SHP77 treated with DMSO at 0.1 percent for 48 hours (cell line): Measurements from ENCODE around the gene FAM107B.
"Not testable (repeated sequence)": the region's sequence is repeated elsewhere in the genome, so short reads cannot be mapped to it uniquely, and the experiment has no call there.

Source experiments
- DNase-seq: peaks from one replicate; lab custom pipeline; 2025; lab: John Stamatoyannopoulos, UW

Gene FAM107B

DNA sequence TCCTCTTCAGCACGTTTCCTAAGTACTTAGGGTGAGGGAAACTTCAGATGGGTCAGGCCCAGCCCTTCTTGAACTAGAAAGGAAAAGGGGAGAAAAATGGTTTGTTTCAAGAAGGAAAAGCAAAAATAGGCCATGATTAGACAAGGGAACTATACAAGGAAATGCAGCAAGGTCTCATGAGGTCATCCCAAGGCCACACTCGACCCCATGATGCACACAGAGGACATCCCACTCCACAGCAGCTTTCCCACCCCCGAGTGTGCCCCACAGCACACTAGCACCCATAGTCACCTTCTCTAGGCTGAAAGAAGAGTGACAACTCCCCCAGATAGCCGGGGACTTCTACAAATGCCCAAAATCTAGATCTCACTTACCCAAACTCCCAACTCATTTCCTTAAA, 173.4 kb downstream of the FAM107B start:
- no peak for DNase-seq

DNA sequence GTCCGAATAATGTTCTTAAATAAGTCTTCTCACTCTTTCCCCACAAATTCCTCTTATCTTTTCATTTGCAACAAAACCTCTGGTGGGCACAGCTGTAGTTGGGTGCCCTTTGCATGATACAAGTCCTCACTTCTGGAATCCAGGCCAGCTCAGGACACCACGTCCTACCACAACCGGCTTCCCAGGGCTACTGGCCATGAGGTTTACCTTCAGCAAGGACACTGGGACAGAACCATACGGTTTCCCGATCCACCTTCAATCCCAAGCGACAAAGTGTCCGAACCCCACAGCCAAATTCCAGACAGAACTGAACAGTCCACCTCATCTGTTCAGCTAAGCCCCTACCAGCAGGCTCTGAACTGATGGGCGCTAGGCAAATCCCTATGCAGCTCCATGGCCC, 174.6 kb downstream of the FAM107B start:
- DNase-seq: no peak

DNA sequence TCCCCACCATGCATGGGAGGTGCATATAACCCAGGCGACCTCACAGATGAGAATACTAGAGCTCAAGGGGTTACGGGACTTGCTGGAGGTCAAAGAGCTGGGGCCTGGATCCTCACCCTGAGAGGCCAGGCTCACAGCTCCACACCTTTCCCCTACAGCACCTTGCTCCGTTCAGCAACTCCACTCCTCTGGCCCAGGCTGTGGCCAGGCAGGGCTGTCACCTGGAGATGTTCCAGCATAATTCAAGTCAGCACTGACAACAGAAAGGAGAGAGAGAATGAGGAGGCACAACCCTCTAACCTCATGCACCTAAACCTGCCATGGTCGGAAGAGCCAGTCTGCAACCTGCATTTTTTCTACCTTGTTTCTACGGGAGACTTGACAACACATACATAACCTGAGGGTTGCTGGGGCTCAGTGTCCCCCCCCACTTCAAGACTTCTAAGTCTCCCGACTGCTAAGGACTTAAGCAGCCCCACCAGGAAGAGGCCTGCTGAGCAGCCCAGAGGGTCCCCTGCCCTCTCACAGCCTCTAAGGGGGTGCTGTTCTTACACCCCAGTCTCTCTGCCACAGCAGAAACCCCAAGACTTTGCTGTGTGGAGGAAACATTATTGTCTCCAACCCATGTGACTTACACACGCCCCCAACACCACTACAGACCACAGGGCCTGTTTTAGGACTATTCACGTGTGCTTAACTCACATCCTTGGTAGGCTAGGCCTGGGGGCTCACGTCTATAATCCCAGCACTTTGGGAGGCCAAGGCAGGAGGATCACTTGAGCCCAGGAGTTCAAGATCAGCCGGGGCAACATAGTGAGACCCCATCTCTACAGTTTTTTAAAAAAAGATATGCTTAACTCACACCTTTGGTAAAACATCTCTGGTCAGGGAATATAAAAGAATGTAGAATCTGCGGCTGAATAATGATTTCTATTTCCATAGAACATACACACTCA, 175.6 kb downstream of the FAM107B start:
- DNase-seq: no peak

DNA sequence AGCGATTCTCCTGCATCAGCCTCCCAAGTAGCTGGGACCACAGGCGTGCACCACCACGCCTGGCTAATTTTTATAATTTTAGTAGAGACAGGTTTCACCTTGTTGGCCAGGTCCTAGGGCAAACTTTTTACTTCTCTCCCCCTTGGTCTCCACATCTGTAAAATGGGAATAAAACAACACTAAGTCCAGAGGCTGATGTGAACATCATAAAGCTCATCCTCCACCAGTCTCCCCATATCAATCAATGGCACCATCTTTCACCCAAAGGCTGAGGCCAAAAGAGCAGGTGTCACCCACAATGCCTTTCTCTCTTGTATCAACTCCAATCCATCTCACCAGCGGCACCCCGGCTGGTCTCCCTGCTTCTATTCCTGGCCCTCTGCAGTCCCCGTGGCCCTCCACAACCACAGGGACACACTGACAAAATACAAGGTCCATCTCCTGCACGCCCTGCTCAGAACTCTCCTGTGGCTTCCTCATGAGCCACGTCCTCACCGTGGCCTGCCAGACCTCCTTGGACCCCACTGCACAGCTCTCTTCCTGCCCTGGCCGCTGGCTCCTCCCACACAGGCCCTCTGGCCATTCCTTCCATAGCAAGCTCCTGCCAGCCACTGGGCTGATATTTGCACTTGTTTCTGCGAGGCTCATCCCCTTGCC, 179.0 kb downstream of the FAM107B start:
- no peak for DNase-seq

DNA sequence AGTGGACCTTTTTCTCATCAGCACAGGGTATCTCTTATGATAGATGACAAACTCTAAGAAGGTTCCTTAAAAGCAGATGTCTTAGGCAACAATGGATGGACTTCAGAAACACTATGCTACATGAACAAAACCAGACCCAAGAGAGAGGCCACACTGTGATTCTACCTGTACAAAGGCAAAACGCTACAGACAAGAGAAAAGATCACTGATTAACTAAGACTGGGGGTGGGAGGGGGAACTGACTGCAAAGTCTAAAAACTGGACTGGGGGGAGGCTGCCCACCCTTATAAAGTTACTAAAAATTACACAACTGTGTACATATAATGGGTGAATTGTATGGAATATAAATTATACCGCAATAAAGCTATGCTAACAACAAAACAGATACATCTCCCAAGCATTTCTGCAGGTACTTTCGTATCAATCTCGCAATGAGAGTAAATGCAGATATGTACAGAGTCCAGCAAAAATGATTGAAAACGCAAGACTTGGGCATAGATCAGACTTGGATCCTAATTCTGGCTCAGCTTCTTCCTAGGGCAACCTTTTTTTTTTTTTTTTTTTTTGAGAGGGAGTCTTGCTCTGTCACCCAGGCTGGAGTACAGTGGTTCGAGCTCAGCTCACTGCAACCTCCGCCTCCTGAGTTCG, 179.7 kb downstream of the FAM107B start:
- DNase-seq: no peak

DNA sequence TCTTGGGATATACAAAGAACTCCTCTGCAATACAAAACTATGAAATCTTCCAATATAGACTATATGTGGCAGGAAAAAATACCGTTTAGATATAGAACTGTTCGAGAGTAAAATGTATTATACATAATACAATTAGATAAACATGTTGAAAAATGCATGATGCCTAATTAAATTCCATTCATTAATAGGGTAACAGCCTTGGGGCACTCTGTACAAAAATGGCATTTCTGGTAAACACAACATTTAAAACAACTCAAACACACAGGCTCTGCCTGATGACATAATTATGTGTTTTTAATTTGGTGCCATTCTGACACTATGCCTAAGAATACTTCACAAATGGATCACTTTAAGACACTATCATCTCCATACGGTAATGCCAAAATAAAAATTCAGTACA, 180.9 kb downstream of the FAM107B start:
- DNase-seq: no peak

DNA sequence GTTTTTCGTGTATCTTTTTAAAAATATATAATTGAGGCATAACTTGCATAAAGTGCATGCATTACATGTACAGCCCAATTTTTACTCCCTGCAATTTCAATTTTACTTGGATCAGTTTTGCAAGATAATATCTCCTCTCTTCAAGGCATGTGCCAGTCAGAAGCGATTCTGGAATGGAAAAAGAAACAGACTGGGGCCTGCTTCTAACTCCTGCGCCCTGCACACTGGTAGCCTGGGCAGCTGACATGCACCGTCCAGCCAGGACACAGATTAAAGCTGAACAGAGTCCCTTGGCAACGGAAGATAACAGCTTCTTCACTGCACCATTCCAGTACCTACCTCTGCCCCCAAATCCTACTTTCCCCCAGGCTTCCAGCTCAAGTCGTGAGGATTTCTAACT, 182.1 kb downstream of the FAM107B start:
- DNase-seq: no peak

DNA sequence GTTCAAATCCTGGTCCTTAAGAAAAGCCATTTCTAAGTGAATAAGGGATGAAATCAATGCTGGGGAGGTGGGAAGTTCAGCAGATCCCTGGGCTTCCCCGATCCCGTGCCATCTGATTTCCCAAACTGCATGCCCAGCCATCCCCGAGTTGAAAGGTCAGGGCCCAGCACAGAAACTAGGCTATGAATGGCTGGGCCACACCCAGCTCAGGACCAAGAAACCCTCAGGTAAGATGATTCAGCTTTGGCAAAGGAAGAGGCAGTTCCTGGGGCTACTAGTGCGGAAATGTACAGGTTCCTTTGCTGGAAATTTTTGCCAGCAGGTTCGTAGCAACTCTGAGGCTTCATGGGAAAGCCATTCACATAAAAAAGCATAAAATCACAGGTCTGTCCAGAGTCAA, 182.7 kb downstream of the FAM107B start:
- no peak for DNase-seq

DNA sequence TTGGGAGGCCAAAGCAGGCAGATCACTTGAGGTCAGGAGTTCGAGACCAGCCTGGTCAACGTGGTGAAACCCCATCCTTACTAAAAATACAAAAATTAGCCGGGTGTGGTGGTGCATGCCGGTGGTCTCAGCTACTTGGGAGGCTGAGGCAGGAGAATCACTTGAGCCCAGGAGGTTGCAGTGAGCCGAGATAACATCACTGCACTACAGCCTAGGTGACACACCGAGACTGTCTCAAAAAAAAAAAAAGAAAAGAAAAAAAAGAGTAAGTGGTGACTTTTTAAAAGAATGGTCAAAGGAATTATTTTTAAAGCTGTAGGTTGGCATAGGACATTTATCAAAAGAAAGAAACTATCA, 185.8 kb downstream of the FAM107B start:
- not testable (repeated sequence) for DNase-seq

DNA sequence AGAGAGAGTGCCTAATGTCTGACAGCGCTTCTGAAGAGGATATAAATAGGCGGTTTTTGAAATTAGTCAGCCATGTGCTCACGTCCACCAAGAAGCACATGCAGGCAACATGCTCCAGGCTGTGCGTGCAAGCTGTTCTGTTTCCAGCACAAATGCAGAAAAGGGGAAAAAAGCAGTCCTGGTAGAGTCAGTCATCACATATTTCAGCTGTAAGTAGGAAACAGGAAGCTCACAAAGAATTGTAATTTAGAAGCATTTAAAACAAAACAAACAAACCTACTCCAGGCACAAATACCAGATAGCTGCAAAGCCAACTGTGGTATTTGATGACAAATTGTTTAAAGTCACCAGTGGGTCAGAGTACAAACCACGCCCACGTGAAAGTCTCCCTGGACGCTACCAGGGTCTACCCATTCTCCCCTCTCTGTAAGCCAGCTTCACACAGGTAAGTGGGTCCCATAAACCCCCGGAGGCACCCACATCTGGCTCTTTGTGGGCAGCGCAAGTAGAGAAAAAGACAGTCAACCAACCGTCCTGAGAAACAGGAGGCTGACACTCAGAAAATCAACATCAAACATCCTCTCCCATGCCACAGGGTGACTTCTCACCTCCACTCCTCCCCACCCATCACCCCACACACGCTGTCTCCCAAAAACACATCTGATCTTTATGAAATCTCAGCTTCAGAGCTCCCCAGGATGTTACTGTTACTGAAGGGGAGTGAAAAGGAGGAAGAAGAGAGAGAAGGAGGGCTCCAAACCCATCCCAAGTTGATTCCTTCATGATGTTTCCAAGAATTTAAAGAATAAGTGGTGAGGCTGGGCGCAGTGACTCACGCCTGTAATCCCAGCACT, 186.4 kb downstream of the FAM107B start:
- no peak for DNase-seq

DNA sequence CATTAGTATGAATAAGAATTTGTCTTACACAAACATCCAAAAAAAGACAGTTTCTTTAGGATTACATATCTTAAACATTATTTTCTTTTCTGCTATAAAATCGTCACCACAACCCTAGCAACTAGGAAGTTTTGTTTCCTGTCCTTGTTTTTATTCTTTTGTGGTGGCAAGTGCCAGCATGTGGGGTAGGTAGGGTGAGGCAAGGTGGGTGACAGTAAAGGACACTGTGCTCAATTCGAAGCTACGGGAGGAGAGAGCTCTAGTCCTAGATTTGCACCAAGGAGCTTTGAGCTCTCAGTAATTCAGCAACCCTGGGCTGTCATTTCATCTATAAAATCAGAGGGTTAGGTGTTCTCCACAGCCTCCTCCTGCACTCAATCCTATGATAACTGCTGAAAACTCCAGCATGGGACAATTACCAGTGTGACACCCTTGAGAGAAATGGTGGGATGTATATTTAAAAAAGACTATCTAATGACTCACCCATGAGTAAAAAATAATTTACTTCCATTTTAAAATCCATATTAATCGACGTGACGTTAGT, 187.1 kb downstream of the FAM107B start:
- no peak for DNase-seq

DNA sequence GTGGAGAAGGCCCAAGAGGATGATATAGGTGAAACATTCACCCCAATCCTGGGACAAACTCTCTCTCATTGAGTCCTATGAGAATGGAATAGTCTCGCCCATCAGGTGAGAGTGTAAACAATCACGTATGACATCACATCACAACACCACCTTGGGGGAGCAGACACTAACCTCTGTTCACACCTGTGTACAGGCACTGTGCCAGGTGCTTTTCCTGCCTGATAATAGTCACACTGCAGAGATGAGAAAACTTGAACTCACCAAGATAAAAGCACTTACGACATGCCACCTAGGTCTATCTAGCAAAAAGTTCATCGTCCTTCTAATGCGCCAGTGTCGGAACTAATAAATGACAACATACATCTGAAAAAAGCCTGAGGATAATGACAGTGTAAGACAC, 187.8 kb downstream of the FAM107B start:
- DNase-seq: no peak

DNA sequence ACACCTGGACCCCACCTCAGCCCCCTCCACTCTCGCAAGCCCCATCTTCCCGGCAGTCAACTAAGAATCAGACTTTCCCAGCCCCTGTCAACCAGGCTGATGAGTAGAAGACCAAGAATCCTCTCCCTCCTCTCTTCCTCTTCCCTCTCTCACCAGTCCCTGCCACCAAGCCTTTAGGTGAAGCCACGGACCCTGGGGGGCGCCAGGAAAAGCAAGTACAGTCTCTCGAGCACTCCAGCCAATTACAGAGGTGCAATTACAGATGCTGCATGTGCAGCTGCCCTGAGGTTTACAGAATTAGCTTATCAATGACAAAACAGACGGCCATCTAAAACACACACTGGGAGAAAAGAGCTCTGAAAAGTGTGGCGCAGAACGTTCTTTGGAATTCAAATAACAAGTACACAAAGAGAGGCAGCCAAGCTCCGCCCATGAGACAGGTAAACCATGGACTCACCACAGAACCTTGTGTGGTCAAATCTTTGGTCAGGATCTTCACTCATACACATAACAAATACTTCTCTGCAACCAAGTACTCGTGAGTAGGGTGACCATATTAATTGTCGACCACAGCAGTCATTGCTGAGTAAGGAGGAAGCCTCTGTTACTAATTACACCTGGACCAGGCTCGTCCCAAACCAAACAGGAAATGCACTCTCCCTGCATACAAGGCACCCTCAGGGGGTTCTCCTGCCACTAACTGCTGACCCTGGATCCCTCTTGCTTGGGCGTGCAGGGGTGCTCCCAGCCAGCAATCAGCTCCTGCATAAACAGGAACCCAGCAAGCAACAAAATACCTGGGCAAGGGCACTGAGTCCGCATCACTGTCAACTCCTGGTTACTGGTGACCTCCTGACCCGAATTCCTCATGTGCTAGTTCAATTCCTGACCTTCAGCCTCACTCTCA, 189.2 kb downstream of the FAM107B start:
- DNase-seq: no peak

DNA sequence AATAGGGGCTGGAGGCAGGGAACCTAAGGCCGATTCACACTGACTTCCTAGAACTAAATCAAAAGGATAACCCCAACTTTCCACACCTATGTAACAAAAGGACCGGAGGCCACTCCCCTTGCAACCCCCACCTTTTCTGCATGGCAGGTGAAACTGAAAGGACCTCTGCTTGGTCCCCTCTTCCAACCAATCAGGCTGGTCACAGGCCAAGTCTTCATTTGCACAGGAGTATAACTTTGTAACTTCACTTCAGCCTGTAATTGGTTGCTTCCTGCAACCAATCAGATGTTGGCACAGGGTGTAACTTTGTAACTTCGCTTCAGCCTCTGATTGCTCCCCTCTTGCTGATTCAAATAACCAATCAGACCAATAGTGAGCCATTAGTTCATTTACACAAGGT, 190.0 kb downstream of the FAM107B start:
- no peak for DNase-seq

DNA sequence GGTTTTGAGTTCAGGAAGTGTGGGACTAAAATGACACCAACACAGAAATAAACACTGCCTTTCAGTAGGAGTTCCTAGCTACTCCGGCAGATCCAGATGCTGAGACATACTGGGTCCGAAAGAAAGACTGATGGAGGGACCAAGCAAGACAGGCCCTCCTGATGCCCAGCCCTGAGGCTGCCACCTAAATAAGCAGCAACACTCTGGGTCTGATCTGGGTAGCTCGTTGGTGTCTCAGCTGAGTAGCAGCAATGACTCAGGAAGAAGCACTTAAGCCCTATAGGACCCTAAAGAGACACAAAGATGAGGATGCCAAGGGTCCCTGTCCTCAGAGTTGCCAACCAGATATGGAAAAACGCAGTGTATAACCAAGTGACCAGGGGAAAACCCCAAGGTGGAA, 190.7 kb downstream of the FAM107B start:
- no peak for DNase-seq

DNA sequence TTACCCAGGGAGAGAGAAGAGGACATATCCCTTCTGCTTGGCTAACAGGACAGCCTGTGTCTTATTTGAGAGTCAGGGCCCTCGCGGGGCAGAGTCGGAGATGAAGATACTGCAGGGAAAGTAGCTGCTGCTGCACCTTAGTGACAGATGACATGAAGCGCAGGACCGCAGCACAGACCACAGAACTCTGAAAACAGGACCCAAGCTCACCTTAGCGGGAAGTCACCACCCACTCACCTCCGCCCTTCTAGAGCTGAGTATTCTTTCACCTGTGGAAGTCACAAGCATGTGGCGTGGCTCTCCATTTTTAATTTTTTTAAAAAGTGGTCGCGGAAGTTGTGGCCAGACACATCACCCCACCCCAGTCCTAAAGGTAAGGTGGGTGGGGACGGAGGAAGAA, 191.4 kb downstream of the FAM107B start:
- no peak for DNase-seq

DNA sequence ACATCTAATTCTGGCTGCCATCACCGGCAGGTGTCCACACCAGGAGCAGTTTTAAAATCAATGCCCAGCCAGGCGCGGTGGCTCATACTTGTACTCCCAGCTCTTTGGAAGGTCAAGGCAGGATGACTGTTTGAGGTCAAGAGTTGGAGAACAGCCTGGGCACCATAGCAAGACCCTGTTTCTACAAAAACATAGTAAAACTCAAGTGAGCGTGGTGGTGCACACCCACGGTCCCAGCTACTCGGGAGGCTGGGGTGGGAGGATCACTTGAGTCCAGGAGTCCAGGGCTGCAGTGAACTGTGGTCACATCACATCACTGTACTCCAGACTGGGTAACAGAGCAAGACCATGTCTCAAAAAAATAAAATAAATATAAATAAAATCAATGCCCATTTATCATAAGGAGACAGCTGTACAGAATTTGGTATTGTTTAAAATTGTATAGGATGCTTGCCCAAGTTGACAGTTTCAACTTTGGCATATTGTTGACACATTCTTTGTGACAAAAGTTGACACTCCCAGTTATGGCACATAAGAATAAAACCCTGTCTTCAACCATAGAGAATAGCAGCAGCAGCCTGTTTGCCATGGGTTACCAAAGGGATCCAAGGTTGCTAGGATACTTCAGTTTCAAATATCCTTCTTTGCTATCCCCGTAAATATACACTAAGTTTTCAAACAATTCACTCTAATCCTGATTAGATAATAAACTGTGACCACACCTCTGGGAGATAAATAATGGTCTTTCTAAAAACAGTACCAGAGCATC, 193.0 kb downstream of the FAM107B start:
- no peak for DNase-seq

DNA sequence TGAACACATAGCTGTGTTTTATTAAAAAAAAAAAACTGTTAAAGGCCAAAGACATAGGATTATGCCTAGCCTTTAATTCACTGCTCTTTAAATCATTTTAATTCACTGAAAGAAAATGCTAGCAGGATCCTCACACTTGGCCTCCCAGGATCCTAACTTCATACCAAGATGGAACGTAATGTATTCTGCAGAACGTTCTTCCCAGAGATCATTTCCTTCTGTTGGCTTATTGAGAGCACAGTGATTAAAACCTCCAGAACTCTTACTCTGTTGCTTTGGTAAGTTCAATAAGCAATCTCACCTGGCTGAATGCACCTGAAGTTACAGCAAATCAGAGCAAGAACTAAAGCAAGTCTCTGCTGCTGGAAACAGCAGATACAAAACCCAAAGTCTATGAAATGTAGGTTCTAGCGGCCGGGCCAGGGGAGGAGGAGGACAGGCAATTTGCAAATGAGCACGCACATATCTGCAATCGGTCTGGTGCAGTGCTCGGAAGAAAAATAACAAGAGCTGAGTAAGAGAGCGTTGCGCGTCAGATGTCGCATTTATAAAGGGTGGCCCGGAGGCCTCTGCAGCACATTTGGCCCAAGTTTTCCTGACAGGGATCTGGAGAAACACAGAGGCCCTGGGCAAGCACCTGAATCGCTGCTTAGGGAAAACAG, 193.9 kb downstream of the FAM107B start:
- DNase-seq: no peak

DNA sequence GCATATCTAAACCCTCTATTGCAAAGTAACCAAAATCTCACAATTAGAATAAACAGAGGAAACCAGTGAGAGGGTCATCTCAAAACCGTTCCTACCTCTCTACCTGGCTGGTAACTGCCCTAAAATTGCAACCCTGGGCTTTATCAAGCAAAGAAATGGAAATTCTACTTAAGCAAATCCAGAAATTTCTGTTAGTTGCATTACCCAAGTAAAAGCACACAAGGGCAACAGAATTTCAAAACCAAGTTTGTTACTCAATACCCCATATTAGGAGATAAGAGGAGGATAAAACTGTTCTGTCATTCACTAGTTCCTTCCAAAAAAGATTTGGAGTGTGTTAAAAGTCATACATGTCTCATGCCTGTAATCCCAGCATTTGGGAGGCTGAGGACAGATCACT, 195.3 kb downstream of the FAM107B start:
- DNase-seq: no peak
